HG03060 (cell line): ENCODE measurements around the gene ARMC8.

Experiments used
- ATAC-seq: cut with Tn5 transposase; IDR thresholded peaks from one replicate; pipeline ENCODE4 v1.9.1; 2021; ENCODE audit warnings: low read depth, moderate number of reproducible peaks; ENCODE audit not compliant: unreplicated experiment

ARMC8 gene

GRCh38 chr3:138197524-138197923, 10.4 kb downstream of the ARMC8 start:
- no peak for ATAC-seq

GRCh38 chr3:138199851-138200250, 12.8 kb downstream of the ARMC8 start:
- no peak for ATAC-seq

GRCh38 chr3:138200424-138200823, 13.3 kb downstream of the ARMC8 start:
- ATAC-seq: no peak

- ATAC-seq: no peak
Observed at GRCh38 chr3:138202945-138203701, 16.0 kb downstream of the ARMC8 start.

- no peak for ATAC-seq
Observed at GRCh38 chr3:138203938-138204337, 16.8 kb downstream of the ARMC8 start.

GRCh38 chr3:138205527-138205926, 18.4 kb downstream of the ARMC8 start:
- ATAC-seq: no peak

- ATAC-seq: no peak
Observed at GRCh38 chr3:138206196-138206595, 19.1 kb downstream of the ARMC8 start.

- ATAC-seq: no peak
Observed at GRCh38 chr3:138210528-138210927, 23.4 kb downstream of the ARMC8 start.

- ATAC-seq: no peak
Observed at GRCh38 chr3:138213398-138214085, 26.4 kb downstream of the ARMC8 start.

- ATAC-seq: no peak
Observed at GRCh38 chr3:138219255-138219654, 32.2 kb downstream of the ARMC8 start.

- no peak for ATAC-seq
Observed at GRCh38 chr3:138220242-138220641, 33.1 kb downstream of the ARMC8 start.

GRCh38 chr3:138220788-138221187, 33.7 kb downstream of the ARMC8 start:
- ATAC-seq: no peak

- no peak for ATAC-seq
Observed at GRCh38 chr3:138222131-138222941, 35.2 kb downstream of the ARMC8 start.

- no peak for ATAC-seq
Observed at GRCh38 chr3:138222942-138223287, 35.8 kb downstream of the ARMC8 start.

- ATAC-seq: no peak
Observed at GRCh38 chr3:138227650-138228049, 40.5 kb downstream of the ARMC8 start.

GRCh38 chr3:138230525-138230924, 43.4 kb downstream of the ARMC8 start:
- no peak for ATAC-seq

GRCh38 chr3:138232705-138233364, 45.7 kb downstream of the ARMC8 start:
- ATAC-seq: no peak

GRCh38 chr3:138234401-138235179, 47.5 kb downstream of the ARMC8 start:
- no peak for ATAC-seq

- no peak for ATAC-seq
Observed at GRCh38 chr3:138238711-138239110, 51.6 kb downstream of the ARMC8 start.

- ATAC-seq: no peak
Observed at GRCh38 chr3:138241061-138241460, 54.0 kb downstream of the ARMC8 start.
